Amniotic epithelial cell (primary cell): ENCODE measurements around the gene ZNF827.
"Not testable (repeated sequence)": the region's sequence is repeated elsewhere in the genome, so short reads cannot be mapped to it uniquely, and the experiment has no call there.

Source experiments
- DNase-seq: peaks from one replicate; pipeline ENCODE4 v3.0.0-alpha.2; 2010; ENCODE audit warnings: low read depth

Gene ZNF827

DNA sequence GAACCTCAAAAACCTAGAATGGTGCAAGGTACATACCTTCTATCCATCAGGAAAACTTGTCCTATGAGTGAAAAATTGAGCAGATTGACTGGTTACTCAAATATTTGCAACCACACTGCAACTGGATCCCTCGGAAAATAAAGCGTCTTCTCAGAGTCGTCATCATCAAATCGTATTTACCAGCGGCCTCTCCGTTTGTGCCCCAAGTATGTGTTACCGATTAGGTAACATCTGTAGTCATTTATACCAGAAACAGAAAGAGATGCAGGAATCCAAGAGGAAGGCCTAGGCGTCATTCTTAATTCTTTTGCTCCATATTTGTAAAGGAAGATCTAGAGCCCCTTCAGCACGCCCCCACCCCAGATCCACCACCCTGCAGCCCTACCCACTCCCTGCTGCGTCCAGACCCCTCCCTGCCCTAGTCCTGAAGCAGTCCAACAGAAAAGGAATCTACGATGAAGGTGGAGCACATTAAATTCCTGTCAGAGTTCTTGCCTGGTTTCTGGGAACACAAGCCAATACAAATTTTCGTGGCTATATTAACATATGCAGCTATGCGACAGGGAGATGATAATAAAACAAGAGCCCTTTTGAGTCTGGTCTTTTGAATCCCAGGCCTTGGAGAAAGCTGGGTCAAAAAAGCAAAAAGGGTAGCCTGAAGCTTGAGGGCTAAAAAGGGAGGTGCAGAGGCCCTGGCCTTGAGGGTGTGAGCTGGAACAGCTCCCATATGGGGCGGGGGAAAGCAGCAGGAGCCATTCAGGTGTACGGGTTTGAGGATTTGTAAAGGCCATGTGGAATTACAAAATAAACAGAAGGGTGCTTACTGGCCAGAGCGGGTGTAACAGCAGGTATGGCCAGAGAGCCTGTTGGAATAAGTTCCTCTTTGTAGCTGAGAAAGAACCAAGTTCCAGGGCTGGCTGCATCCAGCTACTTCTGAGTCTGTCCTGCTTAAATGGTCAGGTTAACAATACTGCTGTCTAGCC is 77.0 kb downstream of the ZNF827 start:
- no peak for DNase-seq

DNA sequence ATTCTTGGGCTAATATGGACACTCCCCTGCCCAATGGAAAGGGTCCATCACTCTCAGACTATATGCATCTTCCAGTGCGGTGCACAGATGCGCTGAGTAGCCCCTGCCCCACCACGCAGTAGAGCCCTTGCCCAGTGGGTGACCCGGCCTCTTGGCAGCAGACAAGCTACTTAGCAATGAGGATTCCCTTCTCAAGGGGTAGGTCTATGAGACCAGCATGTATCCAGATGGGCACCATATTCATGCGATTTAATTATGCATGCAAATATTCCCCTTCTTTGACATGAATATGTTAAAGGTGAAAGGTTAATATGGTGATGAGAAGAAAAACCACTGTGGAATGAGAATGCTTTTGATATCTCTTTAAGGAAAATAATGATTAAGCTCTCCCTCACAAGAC is 77.7 kb downstream of the ZNF827 start:
- DNase-seq, result no peak

DNA sequence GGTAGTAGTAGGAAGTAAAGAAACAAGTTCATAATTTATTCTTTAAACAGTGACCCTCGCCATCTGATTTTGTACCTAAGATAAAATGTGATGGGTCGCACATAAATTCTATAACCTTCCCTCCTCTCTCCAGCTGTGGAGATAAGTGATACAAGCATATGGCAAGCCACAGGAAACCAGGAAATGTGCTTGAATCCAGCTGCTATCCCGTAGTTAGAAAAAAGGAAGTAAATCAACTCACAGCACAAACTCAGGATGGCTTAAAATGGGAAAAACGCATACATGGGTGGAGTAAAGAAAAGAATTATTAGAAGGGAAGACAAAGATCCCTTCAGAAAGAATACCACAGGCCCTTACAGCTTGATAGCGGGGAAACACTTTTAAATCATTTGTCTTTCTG is 78.2 kb downstream of the ZNF827 start:
- no peak for DNase-seq

DNA sequence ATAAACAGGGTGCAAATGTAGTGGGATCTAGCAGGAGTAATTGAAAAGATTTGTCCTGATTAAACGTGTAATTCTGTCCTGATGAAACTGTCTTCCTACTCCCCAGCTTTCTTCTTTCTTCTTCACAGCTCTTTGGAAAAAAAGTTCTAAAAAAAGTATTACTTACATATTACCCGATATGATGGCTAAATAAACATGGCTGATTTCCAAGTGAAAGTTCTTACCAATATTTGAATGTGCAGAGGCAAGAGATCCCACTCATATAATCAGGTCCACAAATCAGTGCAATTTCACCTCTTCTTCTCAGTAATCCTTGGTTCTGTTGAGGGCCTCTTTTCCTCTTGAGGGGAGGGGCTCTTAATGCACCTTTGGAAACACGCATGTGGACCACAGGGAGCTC is 78.7 kb downstream of the ZNF827 start:
- no peak for DNase-seq

DNA sequence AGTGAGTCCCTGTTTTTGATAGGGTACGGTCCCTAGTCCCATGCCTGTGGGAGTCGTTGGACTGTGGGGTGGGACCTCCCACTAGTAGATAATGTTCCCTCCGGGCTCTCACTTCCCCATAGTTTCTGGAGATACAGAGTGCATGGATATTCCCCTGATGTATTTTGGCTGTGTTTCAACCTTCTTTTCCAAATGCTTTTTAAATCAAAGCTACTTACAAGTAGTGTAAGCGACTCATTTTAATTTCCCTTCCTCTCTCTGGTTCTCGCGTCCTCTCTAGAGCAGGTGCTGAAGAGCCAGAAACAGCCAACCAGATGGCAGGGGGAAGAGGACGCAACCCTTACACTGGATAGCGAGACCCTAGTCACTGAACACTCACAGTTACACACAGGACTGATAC is 79.2 kb downstream of the ZNF827 start:
- DNase-seq, result no peak

- DNase-seq, result peak; percentile 29
These were observed 86.3 kb downstream of the ZNF827 start for GRCh38 chr4:145852256-145852839.

- DNase-seq, result peak; percentile 6
These were observed 87.0 kb downstream of the ZNF827 start for GRCh38 chr4:145851511-145852201.

DNA sequence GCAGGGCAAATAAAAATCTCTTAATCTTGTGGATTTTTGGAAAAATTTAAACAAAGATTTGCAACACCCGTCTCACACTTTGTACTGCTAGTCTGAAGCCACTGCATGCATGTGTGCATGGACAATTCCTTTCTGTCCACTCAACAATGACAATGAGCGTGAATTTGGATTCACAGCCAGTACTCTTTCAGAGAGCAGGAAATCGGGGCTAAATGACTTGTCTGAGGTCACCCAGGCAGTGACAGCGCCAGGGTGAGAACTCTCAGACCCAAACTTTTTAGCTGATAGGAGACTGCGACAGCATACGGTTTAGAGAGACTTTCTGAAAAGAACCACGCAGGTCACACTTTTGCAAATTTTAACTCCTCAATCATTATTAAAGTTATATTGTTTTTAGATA is 90.9 kb downstream of the ZNF827 start:
- no peak for DNase-seq

- DNase-seq, result no peak
These were observed 93.5 kb downstream of the ZNF827 start for GRCh38 chr4:145845118-145845517.

- no peak for DNase-seq
These were observed 95.0 kb downstream of the ZNF827 start for GRCh38 chr4:145843639-145844038.

DNA sequence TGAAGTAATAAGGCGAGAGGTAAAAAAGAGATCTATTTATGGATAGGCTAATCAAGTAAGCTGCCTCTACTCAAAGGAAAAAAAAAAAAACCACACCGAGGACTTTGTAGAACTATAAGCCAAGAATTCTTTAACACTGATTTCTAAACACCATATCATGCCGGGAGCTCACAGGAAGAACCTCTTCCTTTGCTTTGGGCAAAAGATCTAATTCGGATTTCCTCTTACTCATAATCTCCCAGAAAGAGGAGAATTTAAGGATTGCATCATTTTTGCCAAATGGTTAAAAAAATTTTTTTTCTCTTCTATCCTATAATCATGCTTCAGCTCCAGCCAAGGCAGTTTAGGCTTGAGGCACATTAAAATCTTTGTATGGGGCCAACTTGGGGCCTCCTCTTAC is 95.5 kb downstream of the ZNF827 start:
- DNase-seq, result peak; percentile 38

GRCh38 chr4:145842224-145842887 is 96.3 kb downstream of the ZNF827 start:
- peak; percentile 75 for DNase-seq

GRCh38 chr4:145840801-145841200 is 97.8 kb downstream of the ZNF827 start:
- DNase-seq, result no peak

DNA sequence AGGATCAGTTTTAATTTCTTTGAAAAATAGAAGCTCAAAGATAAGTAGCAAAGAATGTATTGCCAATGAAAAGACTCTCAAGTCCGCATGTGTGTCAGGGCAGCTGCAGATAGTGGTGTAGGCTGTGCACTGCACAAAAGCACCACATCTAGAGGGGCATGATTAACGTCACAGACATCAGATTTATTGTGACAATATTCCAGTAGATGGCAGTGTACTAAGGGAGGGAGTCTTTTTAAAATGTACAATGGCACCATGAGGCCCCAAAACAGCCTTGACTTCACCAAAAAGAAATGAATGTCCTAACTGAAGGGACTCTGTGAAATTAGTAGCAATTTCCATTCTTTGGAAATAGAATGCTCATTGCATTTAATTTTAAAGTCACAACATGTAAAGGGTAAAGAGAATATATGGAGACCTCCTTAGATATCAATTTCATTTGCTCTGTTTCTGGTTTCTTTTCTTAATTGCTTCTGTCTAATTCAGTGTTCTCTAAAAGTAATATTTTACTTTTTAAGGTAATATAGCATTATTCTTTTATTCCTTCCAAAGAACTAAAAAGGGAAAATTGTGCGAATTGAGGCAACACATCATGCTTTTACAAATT is 98.4 kb downstream of the ZNF827 start:
- DNase-seq, result peak; percentile 21

DNA sequence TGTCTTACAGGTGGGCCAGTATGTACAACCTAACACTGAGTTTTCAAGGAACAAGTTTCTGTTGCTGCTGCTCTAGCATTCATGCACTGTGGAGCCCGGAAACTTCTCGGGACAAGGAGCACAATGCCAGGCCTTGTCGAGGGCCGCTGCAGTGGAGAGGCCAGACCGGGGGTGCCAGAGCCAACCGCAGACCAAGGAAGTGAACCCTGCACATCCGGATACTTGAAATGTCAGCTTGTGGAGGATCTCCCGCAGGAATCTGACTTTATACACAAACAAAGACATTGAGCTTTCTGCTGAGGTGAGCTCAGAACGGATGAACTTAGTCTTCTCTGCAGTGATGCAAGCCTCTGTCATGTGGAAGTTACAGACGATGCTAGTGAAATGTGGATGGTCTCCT is 99.5 kb downstream of the ZNF827 start:
- DNase-seq, result peak; percentile 90

- not testable (repeated sequence) for DNase-seq
These were observed 106.2 kb downstream of the ZNF827 start for GRCh38 chr4:145832384-145832783.

DNA sequence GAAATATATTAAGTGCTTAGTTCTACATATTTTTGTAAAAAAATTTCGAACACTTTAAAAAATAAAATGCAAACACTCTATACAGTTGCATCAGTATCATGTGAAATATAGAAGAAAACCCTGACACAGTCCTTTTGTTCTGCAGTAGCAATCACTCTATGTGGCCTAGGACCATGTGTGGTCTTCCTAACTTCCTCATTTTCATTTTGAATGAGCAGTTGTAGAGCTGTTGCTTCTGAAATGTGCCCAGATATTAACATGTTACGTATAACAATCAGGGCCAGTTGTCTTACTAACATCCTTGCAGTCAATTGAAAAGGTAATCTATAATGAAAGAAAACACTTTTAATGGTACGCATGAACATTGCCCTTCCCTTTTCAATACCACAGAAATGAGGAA is 107.9 kb downstream of the ZNF827 start:
- DNase-seq, result no peak

DNA sequence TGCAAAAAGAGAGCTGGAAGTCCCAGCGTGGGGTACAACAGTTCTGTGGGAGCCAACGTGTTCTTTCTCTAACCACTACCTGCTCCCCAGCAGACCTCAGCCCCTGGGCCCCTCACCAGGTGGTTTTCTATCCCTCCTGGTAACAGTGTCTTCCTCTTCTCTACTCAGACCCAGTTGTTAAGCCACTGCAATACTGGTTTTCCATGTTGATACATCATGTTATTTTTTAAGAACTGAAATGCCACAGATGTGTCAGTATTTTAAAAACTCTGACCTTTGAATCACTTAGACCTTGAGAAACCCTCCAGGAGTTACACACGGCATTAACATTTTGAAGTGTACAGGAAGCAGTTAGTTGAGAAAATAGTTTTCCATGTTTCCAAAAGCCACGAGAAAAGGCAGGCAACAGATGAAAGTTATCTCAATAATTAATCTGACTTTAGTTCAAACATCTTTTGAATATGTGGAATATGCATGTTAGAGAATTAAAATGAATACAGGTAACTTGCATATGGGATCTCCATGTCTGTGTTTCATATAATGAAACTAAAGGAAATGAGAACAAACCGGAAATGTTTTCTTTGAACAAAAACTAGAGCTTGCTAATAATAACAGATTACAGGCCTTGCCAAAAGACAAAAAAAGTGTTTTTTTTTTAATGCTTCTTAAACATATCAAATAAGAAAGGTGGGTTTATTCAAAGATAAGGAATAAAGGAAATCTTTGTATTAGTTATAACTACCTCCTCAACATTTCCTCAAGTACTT is 108.8 kb downstream of the ZNF827 start:
- peak; percentile 36 for DNase-seq

DNA sequence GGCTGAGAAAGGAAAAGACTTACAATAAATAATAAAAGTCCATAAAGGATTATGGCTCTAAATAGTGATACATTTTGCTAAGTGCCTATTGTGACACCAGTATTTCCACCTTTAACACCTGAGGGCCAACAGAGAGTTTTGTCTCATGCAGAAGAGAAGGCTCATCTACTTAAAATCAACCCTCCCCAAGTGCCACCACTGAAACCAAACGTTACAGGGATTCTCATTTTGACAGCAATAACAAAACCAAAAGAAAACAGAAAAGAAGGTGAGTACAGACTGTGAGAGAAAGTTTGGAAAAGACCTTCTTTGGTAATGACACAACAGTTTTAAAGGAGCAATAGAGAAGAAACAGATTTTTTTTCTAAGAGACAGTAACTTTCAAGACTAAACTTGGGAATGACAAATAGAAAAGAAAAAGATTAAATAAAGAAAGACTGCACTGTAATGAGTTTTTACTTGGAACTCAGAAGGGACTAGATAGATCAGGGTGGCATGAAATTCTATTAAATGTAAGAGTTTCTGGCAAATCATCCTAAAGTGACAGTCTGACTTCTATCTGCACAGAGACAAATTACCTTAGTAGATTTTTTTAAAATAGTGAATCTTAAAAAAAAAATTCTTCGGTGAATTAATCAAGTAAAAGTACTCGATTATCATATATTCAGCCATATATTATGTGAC is 109.7 kb downstream of the ZNF827 start:
- no peak for DNase-seq

DNA sequence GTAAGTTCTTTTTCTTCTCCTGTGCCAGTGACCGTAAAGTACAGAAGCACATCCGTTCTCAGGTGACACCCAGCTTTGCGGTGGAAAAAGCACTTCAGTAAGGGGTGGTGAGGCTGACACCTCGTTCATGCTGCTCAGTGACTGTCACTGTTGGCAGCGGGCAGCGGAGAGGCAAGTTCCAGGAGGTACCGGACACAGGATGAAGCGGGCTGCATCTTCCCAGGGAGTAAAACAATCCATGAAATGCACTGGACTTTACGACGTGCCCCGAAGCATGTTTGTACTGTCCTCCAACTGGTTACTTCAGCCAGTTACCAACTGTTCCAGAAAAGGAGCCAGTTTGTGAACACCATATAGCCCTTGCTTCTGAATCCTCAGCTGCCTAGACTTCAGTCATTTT is 110.7 kb downstream of the ZNF827 start:
- no peak for DNase-seq

DNA sequence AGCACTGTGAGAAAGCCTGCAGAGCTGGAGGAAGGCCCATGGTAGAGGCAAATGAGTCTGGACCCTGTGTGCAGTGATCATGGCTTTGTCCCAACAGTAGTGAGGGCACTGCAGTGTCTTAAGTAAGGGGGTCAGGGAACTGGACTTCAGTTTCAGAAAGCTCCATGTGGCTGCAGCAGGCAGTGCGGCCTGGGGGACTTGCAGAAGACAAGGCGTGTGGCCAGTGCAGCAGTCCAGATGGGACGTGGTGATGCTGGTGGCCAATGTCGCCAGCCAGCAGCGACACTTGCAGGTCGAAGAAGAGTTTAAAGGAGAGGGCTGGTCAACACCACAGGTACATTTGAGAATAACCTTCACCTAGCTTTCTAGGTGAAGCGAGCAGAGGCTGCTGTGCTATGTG is 113.4 kb downstream of the ZNF827 start:
- DNase-seq, result no peak
